ENCODE results near the gene FHL5.
"Not testable (repeated sequence)": the region's sequence is repeated elsewhere in the genome, so short reads cannot be mapped to it uniquely, and the experiment has no call there.

FHL5 gene

GRCh38 chr6:96637979-96638378 is 75.1 kb downstream of the FHL5 start:
- H2AFZ ChIP-seq (ENCODE audit: insufficient read depth, low read length, poor library complexity); DNase-seq; H3K4ac ChIP-seq (ENCODE audit: low read depth, low read length); H2AK5ac ChIP-seq (ENCODE audit: low read length); H2BK5ac ChIP-seq (ENCODE audit: low read depth, low read length, poor library complexity); H3K27me3 ChIP-seq (ENCODE audit: insufficient read depth, low read length); H2BK120ac ChIP-seq (ENCODE audit: insufficient read depth, low read length, poor library complexity); H3K79me1 ChIP-seq (ENCODE audit: low read length); H3K79me2 ChIP-seq (ENCODE audit: control insufficient read depth, insufficient read depth, low read length, poor library complexity); H3K4me1 ChIP-seq (ENCODE audit: control insufficient read depth in 1 of 2, insufficient read depth in 2 of 2, low read length in 2 of 2); H2BK12ac ChIP-seq (ENCODE audit: low read length); H4K8ac ChIP-seq (ENCODE audit: low read depth, low read length); H3K27ac ChIP-seq (ENCODE audit: low read depth, low read length); H3K36me3 ChIP-seq (ENCODE audit: control insufficient read depth in 1 of 2, insufficient read depth in 2 of 2, low read length in 2 of 2); H4K12ac ChIP-seq (ENCODE audit: low read depth, low read length); H3K9ac ChIP-seq (ENCODE audit: low read length); H3K4me2 ChIP-seq (ENCODE audit: low read length); H3K4me3 ChIP-seq (ENCODE audit: low read depth, low read length); H3K18ac ChIP-seq (ENCODE audit: low read length); H4K91ac ChIP-seq (ENCODE audit: low read depth, low read length); H3K9me3 ChIP-seq (ENCODE audit: insufficient read depth, low read depth, low read length); H3K14ac ChIP-seq (ENCODE audit: low read length); H3K23ac ChIP-seq (ENCODE audit: low read length): not testable (repeated sequence)
- WGBS (ENCODE audit: extremely low coverage, insufficient coverage, insufficient read length), result no CpG with 5 or more reads among the region's 10 CpGs

GRCh38 chr6:96645106-96645505 is 82.2 kb downstream of the FHL5 start:
- Histone ChIP-seq H2AK5ac (ENCODE audit: low read length) (no peak overlapping the region), H2BK12ac (ENCODE audit: low read length) (no peak overlapping the region), H3K18ac (ENCODE audit: low read length) (no peak overlapping the region), H3K14ac (ENCODE audit: low read length) (no peak overlapping the region), H3K4me2 (ENCODE audit: low read length) (no peak overlapping the region), H3K4me1 (ENCODE audit: control insufficient read depth in 1 of 2, insufficient read depth in 2 of 2, low read length in 2 of 2) (no peaks in the 10 kb centered on the region), H3K27me3 (ENCODE audit: insufficient read depth, low read length) (no peaks in the 10 kb centered on the region), H3K36me3 (ENCODE audit: control insufficient read depth in 1 of 2, insufficient read depth in 2 of 2, low read length in 2 of 2) (no peaks in the 10 kb centered on the region), H3K9ac (ENCODE audit: low read length) (no peak overlapping the region), H2BK5ac (ENCODE audit: low read depth, low read length, poor library complexity) (no peak overlapping the region), H2AFZ (ENCODE audit: insufficient read depth, low read length, poor library complexity) (no peak overlapping the region), H4K8ac (ENCODE audit: low read depth, low read length) (no peak overlapping the region), H3K9me3 (ENCODE audit: insufficient read depth, low read depth, low read length) (no peaks in the 10 kb centered on the region), H3K23ac (ENCODE audit: low read length) (no peak overlapping the region), H3K4me3 (ENCODE audit: low read depth, low read length) (no peak overlapping the region), H2BK120ac (ENCODE audit: insufficient read depth, low read length, poor library complexity) (no peak overlapping the region), H3K4ac (ENCODE audit: low read depth, low read length) (no peak overlapping the region), H3K79me1 (ENCODE audit: low read length) (no peaks in the 10 kb centered on the region), H4K12ac (ENCODE audit: low read depth, low read length) (no peak overlapping the region), H4K91ac (ENCODE audit: low read depth, low read length) (no peak overlapping the region), H3K27ac (ENCODE audit: low read depth, low read length) (no peak overlapping the region), H3K79me2 (ENCODE audit: control insufficient read depth, insufficient read depth, low read length, poor library complexity) (no peaks in the 10 kb centered on the region)
- WGBS (ENCODE audit: extremely low coverage, insufficient coverage, insufficient read length), result no CpG with 5 or more reads among the region's 5 CpGs
- no peak for DNase-seq

GRCh38 chr6:96649926-96650325 is 87.0 kb downstream of the FHL5 start:
- no peak overlapping the region for H3K27ac ChIP-seq (ENCODE audit: low read depth, low read length)
- no peak overlapping the region for H2AFZ ChIP-seq (ENCODE audit: insufficient read depth, low read length, poor library complexity)
- no peak overlapping the region for H2BK120ac ChIP-seq (ENCODE audit: insufficient read depth, low read length, poor library complexity)
- no peak overlapping the region for H4K91ac ChIP-seq (ENCODE audit: low read depth, low read length)
- no peaks in the 10 kb centered on the region for H3K4me1 ChIP-seq (ENCODE audit: control insufficient read depth in 1 of 2, insufficient read depth in 2 of 2, low read length in 2 of 2)
- no peak overlapping the region for H4K12ac ChIP-seq (ENCODE audit: low read depth, low read length)
- H3K9ac ChIP-seq (ENCODE audit: low read length), result no peak overlapping the region
- no peak overlapping the region for H2BK5ac ChIP-seq (ENCODE audit: low read depth, low read length, poor library complexity)
- no peak overlapping the region for H2AK5ac ChIP-seq (ENCODE audit: low read length)
- no peak overlapping the region for H4K8ac ChIP-seq (ENCODE audit: low read depth, low read length)
- H2BK12ac ChIP-seq (ENCODE audit: low read length), result no peak overlapping the region
- no peaks in the 10 kb centered on the region for H3K27me3 ChIP-seq (ENCODE audit: insufficient read depth, low read length)
- no peaks in the 10 kb centered on the region for H3K79me1 ChIP-seq (ENCODE audit: low read length)
- WGBS (ENCODE audit: extremely low coverage, insufficient coverage, insufficient read length), result no CpG with 5 or more reads among the region's 3 CpGs
- no peaks in the 10 kb centered on the region for H3K9me3 ChIP-seq (ENCODE audit: insufficient read depth, low read depth, low read length)
- H3K23ac ChIP-seq (ENCODE audit: low read length), result no peak overlapping the region
- DNase-seq, result no peak
- no peak overlapping the region for H3K18ac ChIP-seq (ENCODE audit: low read length)
- H3K14ac ChIP-seq (ENCODE audit: low read length), result no peak overlapping the region
- no peak overlapping the region for H3K4me3 ChIP-seq (ENCODE audit: low read depth, low read length)
- no peak overlapping the region for H3K4me2 ChIP-seq (ENCODE audit: low read length)
- no peak overlapping the region for H3K4ac ChIP-seq (ENCODE audit: low read depth, low read length)
- H3K79me2 ChIP-seq (ENCODE audit: control insufficient read depth, insufficient read depth, low read length, poor library complexity), result no peaks in the 10 kb centered on the region
- no peaks in the 10 kb centered on the region for H3K36me3 ChIP-seq (ENCODE audit: control insufficient read depth in 1 of 2, insufficient read depth in 2 of 2, low read length in 2 of 2)

GRCh38 chr6:96651816-96652215 is 88.9 kb downstream of the FHL5 start:
- Histone ChIP-seq H2AFZ (ENCODE audit: insufficient read depth, low read length, poor library complexity) (no peak overlapping the region), H4K12ac (ENCODE audit: low read depth, low read length) (no peak overlapping the region), H3K36me3 (ENCODE audit: control insufficient read depth in 1 of 2, insufficient read depth in 2 of 2, low read length in 2 of 2) (no peaks in the 10 kb centered on the region), H4K91ac (ENCODE audit: low read depth, low read length) (no peak overlapping the region), H3K4me2 (ENCODE audit: low read length) (no peak overlapping the region), H3K27ac (ENCODE audit: low read depth, low read length) (no peak overlapping the region), H3K23ac (ENCODE audit: low read length) (no peak overlapping the region), H3K4me1 (ENCODE audit: control insufficient read depth in 1 of 2, insufficient read depth in 2 of 2, low read length in 2 of 2) (no peaks in the 10 kb centered on the region), H3K14ac (ENCODE audit: low read length) (no peak overlapping the region), H3K79me1 (ENCODE audit: low read length) (no peaks in the 10 kb centered on the region), H2BK5ac (ENCODE audit: low read depth, low read length, poor library complexity) (no peak overlapping the region), H2BK12ac (ENCODE audit: low read length) (no peak overlapping the region), H3K4me3 (ENCODE audit: low read depth, low read length) (no peak overlapping the region), H4K8ac (ENCODE audit: low read depth, low read length) (no peak overlapping the region), H2BK120ac (ENCODE audit: insufficient read depth, low read length, poor library complexity) (no peak overlapping the region), H3K9me3 (ENCODE audit: insufficient read depth, low read depth, low read length) (no peaks in the 10 kb centered on the region), H3K79me2 (ENCODE audit: control insufficient read depth, insufficient read depth, low read length, poor library complexity) (no peaks in the 10 kb centered on the region), H3K4ac (ENCODE audit: low read depth, low read length) (no peak overlapping the region), H3K9ac (ENCODE audit: low read length) (no peak overlapping the region), H3K27me3 (ENCODE audit: insufficient read depth, low read length) (no peaks in the 10 kb centered on the region), H3K18ac (ENCODE audit: low read length) (no peak overlapping the region), H2AK5ac (ENCODE audit: low read length) (no peak overlapping the region)
- WGBS (ENCODE audit: extremely low coverage, insufficient coverage, insufficient read length), result no CpG with 5 or more reads among the region's 1 CpG
- no peak for DNase-seq
